AG20443 (cell line): Measurements from ENCODE around the gene SPATA17.
"Not testable (repeated sequence)": the region's sequence is repeated elsewhere in the genome, so short reads cannot be mapped to it uniquely, and the experiment has no call there.

Experiments used
- DNase-seq: peaks from one replicate; pipeline ENCODE4 v3.0.0; 2012; ENCODE audit warnings: low spot score, mixed read lengths

The SPATA17 gene

GRCh38 chr1:217674028-217674729 lies 43.0 kb downstream of the SPATA17 start:
- no peak for DNase-seq

DNA sequence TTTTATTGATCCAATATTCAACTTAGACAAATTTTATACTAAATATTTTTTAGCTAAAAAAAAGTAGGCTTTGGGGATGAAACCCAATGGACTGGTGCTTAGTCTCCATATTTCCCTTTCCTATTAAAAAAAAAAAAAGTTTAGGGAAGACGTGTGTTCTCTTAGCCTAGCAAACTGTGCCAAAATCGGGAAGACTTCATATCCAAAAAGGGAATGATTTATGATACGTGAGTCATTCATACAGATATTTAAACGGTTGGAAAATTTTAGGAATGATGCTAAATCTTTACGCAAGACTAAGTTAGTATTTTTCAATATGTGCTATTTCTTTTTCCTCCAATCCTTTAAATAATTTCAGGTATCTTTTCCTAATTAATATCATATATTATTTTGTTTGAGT lies 50.7 kb downstream of the SPATA17 start:
- no peak for DNase-seq

DNA sequence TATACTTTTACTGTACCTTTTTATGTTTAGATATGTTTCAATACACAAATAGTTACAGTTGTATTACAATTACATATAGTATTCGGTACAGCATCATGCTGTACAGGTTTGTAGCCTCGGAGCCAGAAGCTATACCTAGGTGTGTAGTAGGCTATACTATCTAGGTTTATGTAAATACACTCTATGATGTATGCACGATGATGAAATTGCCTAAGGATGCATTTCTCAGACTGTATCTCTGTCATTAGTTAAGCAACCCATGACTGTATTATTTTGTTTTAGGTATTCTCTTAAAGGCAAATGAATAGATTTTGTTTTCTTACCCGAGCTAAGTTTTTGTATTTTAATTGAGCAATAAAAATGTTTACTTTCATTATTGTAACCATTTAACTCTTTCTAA lies 56.4 kb downstream of the SPATA17 start:
- DNase-seq = no peak

DNA sequence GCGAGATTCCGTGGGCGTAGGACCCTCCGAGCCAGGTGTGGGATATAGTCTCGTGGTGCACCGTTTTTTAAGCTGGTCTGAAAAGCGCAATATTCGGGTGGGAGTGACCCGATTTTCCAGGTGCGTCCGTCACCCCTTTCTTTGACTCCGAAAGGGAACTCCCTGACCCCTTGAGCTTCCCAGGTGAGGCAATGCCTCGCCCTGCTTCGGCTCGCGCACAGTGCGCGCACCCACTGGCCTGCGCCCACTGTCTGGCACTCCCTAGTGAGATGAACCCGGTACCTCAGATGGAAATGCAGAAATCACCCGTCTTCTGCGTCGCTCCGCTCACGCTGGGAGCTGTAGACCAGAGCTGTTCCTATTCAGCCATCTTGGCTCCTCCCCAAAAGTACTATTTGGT lies 65.0 kb downstream of the SPATA17 start:
- DNase-seq = not testable (repeated sequence)

DNA sequence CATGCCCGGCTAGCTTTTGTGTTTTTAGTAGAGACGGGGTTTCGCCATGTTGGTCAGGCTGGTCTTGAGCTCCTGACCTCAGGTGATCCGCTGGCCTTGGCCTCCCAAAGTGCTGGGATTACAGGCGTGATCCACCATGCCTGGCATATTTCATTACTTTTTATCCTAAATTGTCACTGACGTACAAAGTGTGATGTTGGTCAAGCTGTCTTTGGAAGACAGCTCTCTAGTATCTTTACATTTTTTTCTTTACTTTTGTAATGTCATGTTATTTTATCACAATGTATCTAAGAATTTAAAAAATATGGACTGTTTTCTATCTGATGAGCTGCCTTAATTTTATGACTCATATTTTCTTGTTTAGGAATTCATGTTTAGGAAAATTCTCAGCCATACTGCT lies 72.2 kb downstream of the SPATA17 start:
- no peak for DNase-seq

GRCh38 chr1:217712925-217713597 lies 81.9 kb downstream of the SPATA17 start:
- DNase-seq = no peak

GRCh38 chr1:217715681-217716080 lies 84.5 kb downstream of the SPATA17 start:
- DNase-seq = no peak

DNA sequence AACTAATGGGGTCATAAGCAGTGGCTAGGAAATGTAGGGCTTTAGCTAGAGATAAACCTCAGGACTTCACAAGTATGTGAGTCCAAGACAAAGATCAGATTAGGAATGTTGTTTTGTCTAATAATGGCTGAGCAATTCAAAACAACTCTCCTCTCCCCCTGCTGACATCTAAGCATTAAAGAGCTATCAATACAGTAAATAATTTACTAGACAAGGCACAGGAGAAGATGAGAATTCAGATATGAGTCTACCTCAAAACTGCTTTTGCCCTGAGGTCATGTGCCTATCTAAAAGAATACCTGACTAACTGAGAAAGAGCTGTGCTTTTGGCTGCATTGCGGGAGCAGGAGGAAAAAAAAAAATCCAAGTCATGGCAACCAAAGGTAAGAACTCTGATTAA lies 86.8 kb downstream of the SPATA17 start:
- no peak for DNase-seq

GRCh38 chr1:217718873-217719272 lies 87.7 kb downstream of the SPATA17 start:
- peak; percentile 16 for DNase-seq

- no peak for DNase-seq
Measured at GRCh38 chr1:217721692-217722091, 90.5 kb downstream of the SPATA17 start.

- DNase-seq = no peak
Measured at GRCh38 chr1:217734973-217735372, 103.8 kb downstream of the SPATA17 start.

DNA sequence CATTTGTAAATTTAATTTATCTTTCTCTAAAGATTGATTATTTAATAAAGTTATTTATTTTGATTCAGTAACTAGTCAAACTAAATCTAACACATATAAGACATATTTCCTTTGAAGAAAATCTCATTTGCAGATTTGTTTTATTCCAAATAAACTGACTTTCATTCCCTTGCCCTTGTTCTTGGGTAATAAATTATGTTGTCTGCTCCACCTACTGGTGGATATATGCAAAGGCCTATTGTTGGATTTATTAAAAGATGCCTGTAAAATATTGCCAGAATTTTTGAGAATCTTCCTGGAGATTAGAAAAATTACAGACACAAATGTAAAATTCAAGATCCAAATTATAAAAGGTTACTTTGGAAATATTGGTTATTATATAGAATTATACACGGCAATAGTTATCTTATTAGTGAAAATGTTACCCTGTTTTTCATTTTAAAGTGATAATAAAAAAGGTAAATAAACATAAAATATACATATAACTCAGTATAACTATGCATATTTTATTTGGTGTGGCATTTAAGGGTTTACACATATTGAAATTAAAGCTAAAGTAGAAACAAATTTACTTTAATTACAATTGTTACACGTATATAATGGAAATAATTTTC lies 116.1 kb downstream of the SPATA17 start:
- DNase-seq = peak; percentile 21

GRCh38 chr1:217769768-217770167 lies 138.6 kb downstream of the SPATA17 start:
- no peak for DNase-seq

GRCh38 chr1:217770918-217771317 lies 139.8 kb downstream of the SPATA17 start:
- no peak for DNase-seq

DNA sequence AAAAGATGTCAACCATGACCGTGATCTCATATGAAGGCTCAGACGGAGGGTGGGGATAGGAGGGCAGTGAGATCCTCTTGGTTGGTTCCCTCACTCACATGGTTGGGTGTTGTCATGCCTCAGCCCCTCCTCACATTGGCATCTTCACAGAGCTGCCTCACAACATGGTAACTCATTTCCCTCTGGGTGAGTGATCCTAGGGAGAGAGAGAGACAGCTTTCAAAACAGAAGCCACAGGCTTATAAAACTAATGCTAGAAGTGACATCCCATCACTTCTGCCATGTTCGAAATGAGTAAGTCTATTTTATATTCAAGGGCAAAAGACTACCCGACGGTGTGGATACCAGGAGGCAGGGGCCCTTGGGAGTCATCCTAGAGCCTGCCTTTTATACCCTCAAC lies 145.5 kb downstream of the SPATA17 start:
- DNase-seq = no peak

DNA sequence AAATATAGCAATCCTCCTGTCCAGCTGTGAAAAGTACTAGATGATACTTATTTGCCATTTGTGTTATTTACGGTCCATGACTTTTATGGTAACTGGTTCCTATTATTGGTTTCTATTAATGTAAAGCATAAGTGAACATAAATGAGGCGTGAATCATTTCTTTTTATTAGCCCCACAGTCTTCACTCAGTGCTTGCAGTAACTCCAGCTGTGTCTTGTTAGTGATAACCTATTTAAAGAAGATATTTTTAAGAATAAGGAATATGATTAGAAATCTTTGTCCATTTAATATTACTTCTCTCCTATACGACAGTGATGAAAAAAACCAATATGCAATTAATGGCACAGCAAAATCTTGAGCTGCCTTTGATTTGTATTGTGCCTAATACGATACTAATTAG lies 149.9 kb downstream of the SPATA17 start:
- DNase-seq = no peak

- DNase-seq = no peak
Measured at GRCh38 chr1:217791091-217791490, 159.9 kb downstream of the SPATA17 start.

- DNase-seq = no peak
Measured at GRCh38 chr1:217805792-217806191, 174.6 kb downstream of the SPATA17 start.

GRCh38 chr1:217812175-217812574 lies 181.0 kb downstream of the SPATA17 start:
- no peak for DNase-seq

DNA sequence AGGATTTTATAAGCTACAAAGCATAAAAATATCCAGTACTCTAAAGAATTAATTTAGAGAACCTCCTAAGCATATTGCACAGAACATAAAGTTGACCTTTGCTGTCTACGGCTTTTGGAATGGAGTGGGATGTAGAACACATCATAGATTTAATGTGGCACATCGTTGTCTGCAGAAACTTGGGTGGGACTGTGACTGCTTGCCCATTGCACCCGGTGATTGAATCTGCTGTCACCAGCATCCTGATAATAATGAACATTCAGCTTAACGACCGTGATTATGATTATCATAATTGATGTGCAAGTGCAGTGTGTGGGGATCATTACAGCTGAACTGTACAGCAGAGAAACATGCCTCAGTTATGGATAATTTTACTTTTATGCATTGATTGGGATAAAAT lies 181.9 kb downstream of the SPATA17 start:
- DNase-seq = no peak

DNA sequence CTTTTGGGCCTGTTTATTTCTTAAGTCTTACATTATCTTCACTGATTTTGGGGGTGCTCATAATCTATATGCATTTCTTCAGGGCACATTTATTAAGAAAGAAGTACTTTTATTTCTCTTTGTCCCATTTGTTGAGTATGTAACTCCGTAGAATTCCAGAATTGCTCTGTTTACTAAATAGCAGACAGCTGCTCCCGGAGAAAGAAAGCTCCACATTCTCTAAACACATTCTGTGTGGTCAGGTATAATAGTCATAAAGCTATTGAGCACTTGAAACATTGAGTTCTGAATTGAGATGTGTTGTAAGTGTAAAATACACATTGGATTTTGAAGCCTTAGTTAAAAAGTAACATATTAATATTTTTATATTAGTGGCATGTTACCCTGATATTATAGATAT lies 206.5 kb downstream of the SPATA17 start:
- no peak for DNase-seq

- no peak for DNase-seq
Measured at GRCh38 chr1:217839161-217839560, 208.0 kb downstream of the SPATA17 start.

- no peak for DNase-seq
Measured at GRCh38 chr1:217846733-217847132, 215.6 kb downstream of the SPATA17 start.
